Pons (tissue), 1 donor: ENCODE data around the gene GPBP1L1.
"Not testable (repeated sequence)": the region's sequence is repeated elsewhere in the genome, so short reads cannot be mapped to it uniquely, and the experiment has no call there.

Source experiments
- DNase-seq: peaks from one replicate; pipeline ENCODE4 v3.0.0-alpha.2; 2016; ENCODE audit warnings: low spot score

The GPBP1L1 gene

DNA sequence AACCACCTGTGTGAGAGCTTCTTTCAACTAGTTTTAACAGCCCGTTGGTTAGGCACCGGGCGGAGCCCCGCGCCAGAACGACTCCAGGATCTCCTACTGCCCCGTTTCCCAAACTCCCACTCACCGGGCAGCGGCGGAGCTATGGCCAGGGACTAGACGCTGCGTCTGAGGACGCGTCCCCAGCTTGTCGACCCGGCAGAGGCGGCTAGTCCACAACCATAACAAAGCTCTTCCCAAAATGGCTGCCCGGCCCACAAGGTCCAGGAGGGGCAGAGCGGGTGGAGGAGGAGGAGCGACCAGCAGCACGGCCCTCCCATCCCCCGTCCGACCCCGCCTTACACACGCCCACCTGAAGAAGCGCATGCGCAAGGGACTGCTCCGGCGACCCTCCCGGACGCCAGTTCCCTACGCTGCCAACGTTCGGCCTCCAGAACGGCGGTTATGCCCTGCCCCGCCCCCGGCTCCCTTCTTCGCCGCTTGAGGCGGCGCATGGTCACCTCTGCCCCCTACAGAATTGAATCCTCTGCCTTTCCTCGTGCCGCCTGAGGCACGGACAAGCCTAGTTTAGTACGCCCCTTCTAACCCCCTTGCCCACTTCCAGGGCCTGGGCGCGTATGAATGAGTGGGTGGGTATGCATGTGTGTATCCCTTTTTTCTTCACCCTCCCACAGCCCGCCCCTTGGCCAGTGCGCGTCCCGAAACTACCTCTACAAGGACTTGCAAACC lies at the start of gene GPBP1L1:
Gene GPBP1L1, minus strand, starts transcription at position 246 of the 726 bp plus-strand sequence. CDS start 27,446 bp downstream, outside the sequence.
- DNase-seq = peak; percentile 97

- DNase-seq = no peak
Observed at GRCh38 chr1:45730780-45731319, 44.5 kb upstream of the GPBP1L1 start.

DNA sequence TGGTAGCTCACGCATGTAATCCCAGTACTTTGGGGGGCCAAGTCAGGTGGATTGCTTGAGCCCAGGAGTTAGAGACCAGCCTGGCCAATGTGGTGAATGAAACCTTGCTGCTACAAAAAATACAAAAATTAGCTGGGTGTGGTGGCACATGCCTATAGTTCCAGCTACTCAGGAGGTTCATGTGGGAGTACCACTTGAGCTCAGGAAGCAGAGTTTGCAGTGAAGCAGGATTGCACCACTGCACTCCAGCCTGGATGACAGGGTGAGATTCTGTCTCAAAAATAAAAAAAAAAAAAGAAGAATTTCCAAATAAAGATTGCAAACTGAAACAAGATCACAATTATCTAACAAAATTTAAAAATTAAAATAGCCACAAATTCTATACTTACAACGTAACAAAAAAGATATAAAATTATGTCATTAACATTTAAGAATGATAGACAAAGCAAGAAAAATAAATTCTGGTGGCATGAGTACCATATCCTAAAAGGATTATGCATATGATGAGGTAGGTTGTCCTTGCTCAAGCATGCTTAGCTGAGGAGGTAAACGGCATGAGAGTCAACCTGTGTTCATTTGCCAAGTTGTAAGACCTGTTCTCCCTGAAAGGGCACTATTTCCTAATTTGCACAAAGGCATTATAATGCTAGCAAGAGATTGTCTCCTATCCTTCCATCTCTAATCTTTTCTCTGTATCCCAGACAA lies 43.9 kb upstream of the GPBP1L1 start:
- no peak for DNase-seq

DNA sequence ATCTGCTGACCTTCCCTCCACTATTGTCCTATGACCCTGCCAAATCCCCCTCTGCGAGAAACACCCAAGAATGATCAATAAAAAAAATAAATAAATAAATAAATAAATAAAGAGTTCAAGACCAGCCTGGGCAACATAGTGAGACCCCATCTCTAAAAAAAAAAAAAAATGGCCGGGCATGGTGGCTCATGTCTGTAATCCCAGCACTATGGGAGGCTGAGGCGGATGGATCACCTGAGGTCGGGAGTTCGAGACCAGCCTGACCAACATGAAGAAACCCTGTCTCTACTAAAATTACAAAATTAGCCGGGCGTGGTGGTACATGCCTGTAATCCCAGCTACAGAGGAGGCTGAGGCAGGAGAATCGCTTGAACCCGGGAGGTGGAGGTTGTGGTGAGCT lies 39.7 kb upstream of the GPBP1L1 start:
- not testable (repeated sequence) for DNase-seq

GRCh38 chr1:45723248-45723930 lies 37.1 kb upstream of the GPBP1L1 start:
- no peak for DNase-seq

DNA sequence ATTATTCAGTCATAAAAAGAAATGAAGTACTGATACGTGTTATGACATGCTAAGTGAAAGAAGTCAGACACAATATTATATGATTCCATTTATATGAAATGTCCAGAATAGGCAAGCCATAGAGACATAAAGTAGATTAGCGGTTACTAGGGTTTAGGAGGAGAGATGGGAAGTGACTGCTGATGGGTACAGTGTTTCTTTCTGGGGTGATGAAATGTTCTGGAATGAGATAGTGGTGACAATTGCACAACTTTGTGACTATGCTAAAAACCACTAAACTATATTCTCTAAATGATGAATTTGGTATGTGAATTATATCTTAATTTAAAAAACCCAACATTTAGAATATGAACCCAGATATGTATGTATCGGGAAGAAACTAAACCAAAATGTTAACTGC lies 36.5 kb upstream of the GPBP1L1 start:
- no peak for DNase-seq

- no peak for DNase-seq
Observed at GRCh38 chr1:45721207-45721606, 34.9 kb upstream of the GPBP1L1 start.

GRCh38 chr1:45718289-45718688 lies 32.0 kb upstream of the GPBP1L1 start:
- DNase-seq = no peak

- DNase-seq = not testable (repeated sequence)
Observed at GRCh38 chr1:45717386-45717785, 31.1 kb upstream of the GPBP1L1 start.

DNA sequence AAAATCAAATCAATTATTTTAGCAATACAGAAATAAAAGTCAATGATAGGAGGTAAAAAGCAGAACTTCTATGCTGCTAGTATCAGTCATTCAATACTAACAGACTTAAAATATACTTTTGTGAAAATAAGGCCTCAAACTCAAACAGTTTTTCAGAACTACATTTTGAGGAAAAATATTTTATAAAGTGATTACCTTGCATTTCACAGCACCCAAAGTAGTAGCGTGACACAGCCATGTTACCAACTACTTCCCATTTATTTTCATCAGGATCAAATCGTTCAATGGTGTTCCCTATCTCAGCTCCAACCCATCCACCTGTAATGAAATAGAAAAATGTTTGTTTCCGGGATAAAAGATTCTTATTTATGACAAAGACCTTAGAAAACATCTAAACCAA lies 30.4 kb upstream of the GPBP1L1 start:
- DNase-seq = no peak

GRCh38 chr1:45713711-45714110 lies 27.4 kb upstream of the GPBP1L1 start:
- no peak for DNase-seq

DNA sequence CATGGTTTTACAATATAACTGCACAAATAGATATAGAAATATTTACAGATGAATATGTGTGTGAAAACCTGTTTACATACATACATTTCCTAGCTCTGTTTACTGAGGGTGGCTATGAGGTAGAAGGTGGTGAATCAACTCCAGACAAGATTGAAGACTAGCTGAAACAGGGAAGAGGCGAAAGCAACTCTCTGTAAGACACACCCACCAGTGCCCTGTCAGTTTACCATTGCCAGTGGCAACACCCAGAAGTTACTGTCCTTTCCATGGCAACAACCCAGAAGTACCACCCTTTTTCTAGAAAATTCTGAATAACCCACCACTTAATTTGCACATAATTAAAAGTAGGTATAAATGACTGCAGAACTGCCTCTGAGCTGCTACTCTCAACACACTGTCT lies 18.3 kb upstream of the GPBP1L1 start:
- DNase-seq = no peak

GRCh38 chr1:45694823-45695222 lies 8.5 kb upstream of the GPBP1L1 start:
- DNase-seq = no peak

- DNase-seq = not testable (repeated sequence)
Observed at GRCh38 chr1:45693811-45694210, 7.5 kb upstream of the GPBP1L1 start.

- DNase-seq = peak; percentile 89
Observed at GRCh38 chr1:45687754-45688740, 1.7 kb upstream of the GPBP1L1 start, which contains the start of gene TMEM69. Gene TMEM69, plus strand, starts transcription at chr1:45688181. Its CDS starts 2,888 bp downstream, at chr1:45691069.

DNA sequence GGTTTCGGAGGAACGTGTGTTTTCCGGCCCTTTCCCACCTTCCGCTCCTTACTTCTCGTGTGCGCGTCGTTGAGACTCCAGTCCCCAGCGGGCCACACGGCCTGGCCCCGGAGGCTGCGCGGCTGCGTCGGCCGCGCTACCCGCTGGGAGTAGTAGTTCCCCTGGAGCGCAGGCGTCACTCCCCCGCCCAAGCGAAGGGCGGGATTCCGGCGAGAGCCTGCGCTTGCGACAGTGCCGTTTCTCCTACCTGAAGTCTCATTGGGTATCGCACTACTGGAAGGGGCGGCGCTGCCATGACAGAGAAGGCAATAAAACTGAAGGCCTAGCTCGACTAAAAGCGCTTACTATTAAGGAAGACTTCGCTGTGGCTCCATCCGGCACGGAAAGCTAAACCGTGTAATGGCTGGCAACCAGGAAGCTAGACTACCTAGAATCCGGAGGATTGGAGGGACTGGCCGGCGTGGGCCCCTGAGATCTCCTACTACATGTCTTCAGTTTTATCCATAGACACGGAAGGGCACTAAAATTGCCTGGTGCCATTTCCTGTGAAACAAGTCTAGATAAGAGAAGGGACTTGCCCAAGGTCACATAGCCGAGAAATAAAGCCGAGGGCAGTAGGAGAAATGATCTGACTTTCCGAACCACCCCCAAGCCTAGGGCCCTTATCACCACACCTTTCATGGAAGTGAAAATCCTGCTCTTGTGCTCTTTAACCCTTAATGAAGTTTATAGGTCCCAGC lies 851 bp upstream of the GPBP1L1 start:
- peak; percentile 99 for DNase-seq

- DNase-seq = no peak
Observed at GRCh38 chr1:45686015-45686287, 382 bp downstream of the GPBP1L1 start.

DNA sequence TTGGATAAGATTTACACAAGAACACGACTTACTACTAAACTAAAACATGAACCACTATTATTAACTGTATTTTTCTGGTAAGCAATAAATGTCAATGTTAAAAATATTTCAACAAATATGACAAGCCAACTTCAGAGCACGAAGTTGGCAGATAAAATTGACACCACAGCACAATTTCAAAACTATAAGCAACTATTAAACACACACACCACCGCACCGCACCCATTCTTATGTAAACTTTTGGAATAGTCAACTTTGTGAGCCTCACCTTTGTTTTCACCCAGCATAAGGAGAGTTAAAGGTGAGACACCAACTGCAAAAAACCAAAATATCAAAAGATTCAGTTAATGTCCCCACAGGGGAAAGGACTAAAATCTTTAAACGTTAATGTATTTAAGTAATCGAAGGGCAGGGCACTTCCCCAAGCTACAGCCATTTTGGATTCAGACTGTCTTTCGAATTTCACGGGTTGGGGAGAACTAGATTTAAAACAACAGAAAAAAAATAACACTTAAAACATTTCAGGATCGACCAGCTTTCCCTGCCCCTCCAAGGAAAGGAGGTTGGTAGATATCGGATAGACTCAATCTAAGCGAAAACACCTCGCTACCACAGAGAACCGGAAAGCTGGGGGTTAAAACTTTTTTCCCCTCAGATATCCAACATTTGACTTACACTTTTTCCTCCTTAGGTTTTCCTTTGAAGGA lies 872 bp downstream of the GPBP1L1 start:
- peak; percentile 71 for DNase-seq

DNA sequence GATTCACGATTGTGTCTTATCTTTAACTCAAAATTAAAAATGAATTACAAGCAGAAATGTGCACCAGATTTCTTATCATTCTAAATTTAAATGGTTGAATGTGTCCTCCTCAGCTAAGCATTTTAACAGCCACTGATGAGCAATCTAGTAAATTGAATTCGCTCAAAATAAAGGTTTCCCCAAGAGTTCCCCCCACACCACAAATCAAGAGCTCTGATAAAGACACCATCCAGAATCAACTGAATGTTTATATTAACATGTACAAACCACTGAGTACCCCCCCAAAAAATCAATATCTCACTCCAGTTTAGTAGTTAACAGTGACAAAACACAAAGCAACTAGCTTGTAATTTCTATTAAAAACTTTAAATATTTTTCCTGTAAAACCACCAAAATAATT lies 1.9 kb downstream of the GPBP1L1 start:
- no peak for DNase-seq

DNA sequence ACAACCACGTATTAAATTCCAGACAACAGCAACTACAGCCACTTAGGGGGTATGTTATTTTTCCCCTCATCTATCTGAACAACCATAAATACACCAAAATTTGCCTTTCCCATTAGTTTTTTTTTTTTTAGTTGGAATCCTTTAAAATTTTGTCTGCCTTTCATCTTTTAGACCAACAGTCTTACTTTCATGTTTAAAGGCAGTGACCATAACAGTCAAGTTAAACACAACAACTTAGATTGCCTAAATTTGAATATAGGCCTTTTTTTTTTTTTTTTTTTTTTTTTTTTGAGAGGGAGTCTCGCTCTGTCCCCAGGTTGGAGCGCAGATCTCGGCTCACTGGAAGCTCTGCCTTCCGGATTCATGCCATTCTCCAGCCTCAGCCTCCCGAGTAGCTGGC lies 3.4 kb downstream of the GPBP1L1 start:
- no peak for DNase-seq
